Measurements from ENCODE around the gene ISG15.

GRCh38 chr1:1033009-1033587, 19.8 kb downstream of the ISG15 start:
- TF ChIP-seq CTCF (IDR thresholded peaks at IDR 0.05; ENCODE audit: insufficient read depth, low read length, poor library complexity, severe bottlenecking) (peak; percentile 72), EZH2phosphoT487 (conservative IDR thresholded peaks at IDR 0.05; ENCODE audit: low read length) (no peak)

Measured in SU-DHL-6 (cell line).